Panc1 (cell line): Measurements from ENCODE around the gene TNS2. TPM values are rescaled to one million over a fixed set of nuclear protein-coding genes. Genes with fewer than 3 reads are reported as not detected.
"Not testable (repeated sequence)": the region's sequence is repeated elsewhere in the genome, so short reads cannot be mapped to it uniquely, and the experiment has no call there.

ENCODE experiments used
- ATAC-seq: fragments of 200-7000 bp; cut with Tn5 transposase; 2 replicates; pipeline ENCODE4 v1.9.1; 2020; ENCODE audit warnings: mild to moderate bottlenecking, moderate library complexity
- BruUV-seq: library from RNA; stranded (reverse); fragments of 400-500 nt; replicated peaks from 2 replicates; lab custom pipeline; 2021; lab: Mats Ljungman, UMichigan
- CTCF ChIA-PET: fragments of 300-600 bp; sonication (Branson Sonifier 250); formaldehyde crosslinking; loops from one replicate; lab custom pipeline; 2022; ENCODE audit warnings: antibody characterized with exemption; lab: Charles Lee
- POLR2A ChIA-PET: fragments of 300-600 bp; sonication (Branson Sonifier 250); formaldehyde crosslinking; loops from one replicate; lab custom pipeline; 2022; ENCODE audit warnings: antibody characterized with exemption; lab: Charles Lee
- DNase-seq: peaks from one replicate; pipeline ENCODE4 v3.0.0-alpha.2; 2010; ENCODE audit warnings: low read depth, low spot score
- H3K27ac ChIP-seq: 2 replicates; pipeline ENCODE4 v1.5.1; 2011; ENCODE audit warnings: mild to moderate bottlenecking, low read length, inconsistent platforms
- H3K27me3 ChIP-seq: fragments of 200-500 bp; sonication (Bioruptor generic); 2 replicates; pipeline ENCODE4 v1.6.0; 2014; ENCODE audit warnings: low read length, inconsistent platforms; ENCODE audit not compliant: control insufficient read depth, insufficient read depth
- H3K36me3 ChIP-seq: fragments of 200-500 bp; sonication (Bioruptor generic); 2 replicates; pipeline ENCODE4 v1.5.1; 2014; ENCODE audit warnings: inconsistent platforms, mild to moderate bottlenecking, low read length, moderate library complexity; ENCODE audit not compliant: control insufficient read depth, insufficient read depth
- H3K4me1 ChIP-seq: 2 replicates; pipeline ENCODE4 v1.5.1; 2011; ENCODE audit warnings: inconsistent platforms, mild to moderate bottlenecking, low read length, moderate library complexity; ENCODE audit not compliant: control insufficient read depth, insufficient read depth
- H3K4me3 ChIP-seq, 2 experiments: 2 replicates each; pipeline ENCODE4 v1.5.1; 2011 to 2012; ENCODE audit warnings: low read depth in 2 of 2, low read length in 2 of 2, mild to moderate bottlenecking in 2 of 2, inconsistent platforms in 1 of 2, moderate library complexity in 1 of 2
- H3K9me3 ChIP-seq: fragments of 200-500 bp; sonication (Bioruptor generic); 2 replicates; pipeline ENCODE4 v1.5.1; 2014; ENCODE audit warnings: low read depth, mild to moderate bottlenecking, inconsistent platforms, low read length, moderate library complexity; ENCODE audit not compliant: control insufficient read depth, insufficient read depth
- CTCF ChIP-seq: fragments of 450-650 bp; IDR thresholded peaks from 2 replicates; pipeline ENCODE4 v1.5.1; 2017; ENCODE audit warnings: mild to moderate bottlenecking
- POLR2AphosphoS5 ChIP-seq: IDR thresholded peaks from 2 replicates; pipeline ENCODE4 v1.6.1; 2012; ENCODE audit warnings: mild to moderate bottlenecking, low read depth, low read length, moderate library complexity
- REST ChIP-seq, 2 experiments: IDR thresholded peaks; 2 replicates each; pipeline ENCODE4 v1.6.1; 2011 to 2012; ENCODE audit warnings: low read depth in 2 of 2, control low read depth in 1 of 2, low read length in 1 of 2, mild to moderate bottlenecking in 1 of 2, moderate library complexity in 1 of 2; ENCODE audit not compliant: insufficient read depth in 1 of 2
- SIN3A ChIP-seq: IDR thresholded peaks from 2 replicates; pipeline ENCODE4 v1.6.1; 2012; ENCODE audit warnings: low read depth, mild to moderate bottlenecking, low read length, moderate library complexity, borderline replicate concordance; ENCODE audit not compliant: insufficient read depth
- TCF7L2 ChIP-seq: IDR thresholded peaks from 2 replicates; pipeline ENCODE4 v1.6.1; 2011; ENCODE audit warnings: mild to moderate bottlenecking, low read depth, low read length, inconsistent platforms
- in situ Hi-C: cut with HindIII; loops from 2 replicates; pipeline ENCODE4 v1.10.0; 2016; ENCODE audit warnings: low sequenced_read_pairs, low pct_unique_long_range_greater_than_20kb
- intact Hi-C: fragments of 100-400 bp; cut with micrococcal nuclease; formaldehyde crosslinking; loops from one replicate; pipeline ENCODE4 v1.10.0; 2022; ENCODE audit not compliant: unreplicated experiment
- total RNA-seq: library from RNA; stranded (reverse); gene quantifications from one replicate; pipeline ENCODE4 v1.2.1, GENCODE V29; 2021; ENCODE audit not compliant: unreplicated experiment

TNS2 gene
- total RNA-seq, 1 experiment from 2014 or later: 48.1 TPM

- H3K4me3 ChIP-seq: no peak overlapping the region
- BruUV-seq: no TSS peak
- H3K4me1 ChIP-seq: no peaks in the 10 kb centered on the region
- DNase-seq: no peak
- peaks cover 3% of the 10 kb centered on the region; the same call in 1 of the 2 replicates for H3K9me3 ChIP-seq
- ATAC-seq: no peak
- in situ Hi-C loops (no loop called here), intact Hi-C loops (no loop called here)
- H3K27me3 ChIP-seq: no peaks in the 10 kb centered on the region
- POLR2A ChIA-PET: no interaction called here
- no peak for TF ChIP-seq SIN3A
- TF ChIP-seq REST (IDR thresholded peaks at IDR 0.05; ENCODE audit: insufficient read depth in 1 of 2, low read depth in 2 of 2, low read length in 1 of 2): no peak
- TF ChIP-seq POLR2AphosphoS5: no peak
- no peak for TF ChIP-seq TCF7L2
- no peak for TF ChIP-seq CTCF
- H3K27ac ChIP-seq: no peak overlapping the region
- CTCF ChIA-PET: no interaction called here
- H3K36me3 ChIP-seq: no peaks in the 10 kb centered on the region
Measured at GRCh38 chr12:53105712-53106439, 56.0 kb downstream of the TNS2 start.

DNA sequence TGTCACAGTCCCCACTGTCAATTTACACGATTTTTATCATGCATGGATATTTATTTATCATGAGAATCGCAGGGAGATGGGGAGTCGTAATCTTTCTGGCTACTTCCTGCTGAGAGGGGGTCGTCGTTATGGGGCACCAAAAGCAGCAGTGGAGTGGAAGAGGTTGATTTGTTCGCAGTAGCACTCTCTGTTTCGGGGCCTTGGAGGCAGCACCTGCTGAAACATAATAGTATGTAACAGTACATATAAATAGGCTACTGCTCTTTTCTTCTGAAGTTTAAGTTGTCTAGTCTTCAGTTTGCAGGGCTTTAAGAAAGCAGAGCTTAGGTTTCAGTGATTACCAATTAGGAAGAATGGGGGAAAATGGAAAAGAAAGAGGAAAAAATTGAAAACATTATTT is 57.3 kb downstream of the TNS2 start:
- Histone ChIP-seq H3K9me3 (peaks cover 3% of the 10 kb centered on the region; the same call in 1 of the 2 replicates), H3K36me3 (no peaks in the 10 kb centered on the region), H3K4me1 (no peaks in the 10 kb centered on the region), H3K27ac (no peak overlapping the region), H3K27me3 (no peaks in the 10 kb centered on the region), H3K4me3 (no peak overlapping the region)
- ChIA-PET CTCF (no interaction called here), POLR2A (no interaction called here)
- no TSS peak for BruUV-seq
- intact Hi-C loops (no loop called here), in situ Hi-C loops (no loop called here)
- ATAC-seq: no peak
- TF ChIP-seq CTCF: no peak
- no peak for DNase-seq

- DNase-seq, H3K27ac ChIP-seq, in situ Hi-C loops, ATAC-seq, H3K9me3 ChIP-seq, BruUV-seq, POLR2A ChIA-PET, H3K4me1 ChIP-seq, H3K36me3 ChIP-seq, H3K4me3 ChIP-seq, H3K27me3 ChIP-seq, intact Hi-C loops: not testable (repeated sequence)
- CTCF ChIA-PET: interaction anchor here (0.7 kb wide), 2 partner anchors 22 to 176 kb away, joined by 4 to 12 read pairs; no protein-coding TSS in a partner anchor
Measured at GRCh38 chr12:53112431-53112830, 62.6 kb downstream of the TNS2 start.
